Body of pancreas (tissue), 4 donors: ENCODE results near the gene S100A6. TPM values are rescaled to one million over a fixed set of nuclear protein-coding genes. Genes with fewer than 3 reads are reported as not detected.

Experiments
- ATAC-seq: fragments of 150-250 bp; one replicate; pipeline ENCODE4 v1.9.1; 2016
- DNase-seq, 4 donors: peaks; one replicate each; pipeline ENCODE4 v3.0.0-alpha.2; 2019
- H3K27ac ChIP-seq, 4 donors: fragments of 200-600 bp; sonication (generic); 1 replicate in 3 of 4; 2 replicates in 1 of 4; pipeline versions ENCODE4 v1.5.1 to v1.6.1; 2016 to 2019; ENCODE audit warnings: mild to moderate bottlenecking in 1 of 4, mixed read lengths in 1 of 4, moderate library complexity in 1 of 4
- H3K27me3 ChIP-seq, 2 donors: fragments of 200-600 bp; sonication (generic); one replicate each; pipeline ENCODE4 v1.6.0; 2016; ENCODE audit warnings: mild to moderate bottlenecking in 1 of 2
- H3K36me3 ChIP-seq, 2 donors: fragments of 200-600 bp; sonication (generic); replicated peaks in 1 of 2; 2 replicates each; pipeline ENCODE4 v1.5.1; 2016; ENCODE audit warnings: low read depth in 2 of 2; ENCODE audit not compliant: insufficient read depth in 1 of 2
- H3K4me1 ChIP-seq: fragments of 200-600 bp; sonication (generic); one replicate; pipeline ENCODE4 v1.6.0; 2016
- H3K4me3 ChIP-seq, 2 donors: fragments of 200-600 bp; sonication (generic); 1 replicate in 1 of 2; 2 replicates in 1 of 2; pipeline ENCODE4 v1.5.1; 2016 to 2019
- H3K9me3 ChIP-seq, 3 donors: fragments of 200-600 bp; sonication (generic); 1 replicate in 2 of 3; 2 replicates in 1 of 3; pipeline ENCODE4 v1.5.1; 2016
- CTCF ChIP-seq, 7 experiments: fragments of 450-650 bp in 4 of 7; fragments of 200-600 bp in 3 of 7; sonication (generic) in 3 of 7; IDR thresholded peaks; one replicate each; pipeline ENCODE4 v1.5.1; 2016 to 2019; ENCODE audit warnings: antibody characterized with exemption in 7 of 7
- POLR2A ChIP-seq, 3 donors: fragments of 450-650 bp; IDR thresholded peaks; one replicate each; pipeline ENCODE4 v1.6.1; 2016; ENCODE audit warnings: antibody characterized with exemption in 3 of 3, mild to moderate bottlenecking in 2 of 3
- WGBS, 2 donors: methylation state at CpG; one replicate each; pipeline ENCODE4 v1.1.5; 2017; 5-methylcytosine and 5-hydroxymethylcytosine counted together
- intact Hi-C: fragments of 100-400 bp; cut with DNase I; formaldehyde crosslinking; loops from one replicate; pipeline ENCODE4 v1.15.1; 2023
- total RNA-seq, 2 donors: library from RNA; depleted of rRNA; stranded (reverse); fragments of >200 nt; gene quantifications; one replicate each; pipeline ENCODE4 v1.1.0, GENCODE V29; 2016

The S100A6 gene
- total RNA-seq, 2 donors from 2014 or later: 54.7 to 58.9 TPM

- Histone ChIP-seq H3K27ac (peak overlapping the region; percentile 4 to 64 (median 41)), H3K4me1 (peaks cover 20% of the 10 kb centered on the region), H3K4me3 (no peak overlapping the region), H3K9me3 (no peaks in the 10 kb centered on the region), H3K36me3 (no peaks in the 10 kb centered on the region), H3K27me3 (no peaks in the 10 kb centered on the region)
- WGBS, 2 donors: 0 to 4% methylated on average over 3 of the region's 3 CpGs
- ATAC-seq: peak; percentile 89
- intact Hi-C loops: loop anchor here (5.0 kb wide), 1 partner anchor 65 kb away; no protein-coding TSS in a partner anchor
- peak; percentile 84 to 96 (median 93) for TF ChIP-seq CTCF (IDR thresholded peaks at IDR 0.05)
- TF ChIP-seq POLR2A (IDR thresholded peaks at IDR 0.05): no peak
- DNase-seq: peak; percentile 85 to 93 (median 92)
Observed at GRCh38 chr1:153572569-153573015, 36.8 kb upstream of the S100A6 start.

- Histone ChIP-seq H3K4me3 (no peak overlapping the region), H3K27me3 (no peaks in the 10 kb centered on the region), H3K27ac (no peak overlapping the region), H3K9me3 (no peaks in the 10 kb centered on the region), H3K4me1 (peaks cover 27% of the 10 kb centered on the region), H3K36me3 (no peaks in the 10 kb centered on the region)
- no peak for DNase-seq
- no peak for TF ChIP-seq CTCF (IDR thresholded peaks at IDR 0.05)
- no peak for TF ChIP-seq POLR2A (IDR thresholded peaks at IDR 0.05)
- WGBS, 2 donors: 57 to 66% methylated on average over 7 of the region's 7 CpGs
- intact Hi-C loops: loop anchor here (5.0 kb wide), 1 partner anchor 64 kb away; no protein-coding TSS in a partner anchor
- no peak for ATAC-seq
Observed at GRCh38 chr1:153571706-153572105, 35.9 kb upstream of the S100A6 start.

GRCh38 chr1:153570874-153571273 lies 35.1 kb upstream of the S100A6 start:
- WGBS, 2 donors: 53 to 65% methylated on average over 5 of the region's 5 CpGs
- H3K36me3 ChIP-seq: no peaks in the 10 kb centered on the region
- intact Hi-C loops: loop anchor here (5.0 kb wide), 1 partner anchor 64 kb away; no protein-coding TSS in a partner anchor
- TF ChIP-seq POLR2A (IDR thresholded peaks at IDR 0.05) (no peak), CTCF (IDR thresholded peaks at IDR 0.05) (no peak)
- H3K27ac ChIP-seq: no peak overlapping the region
- no peaks in the 10 kb centered on the region for H3K27me3 ChIP-seq
- no peak for ATAC-seq
- no peak for DNase-seq
- no peak overlapping the region for H3K4me3 ChIP-seq
- H3K9me3 ChIP-seq: no peaks in the 10 kb centered on the region
- peaks cover 34% of the 10 kb centered on the region for H3K4me1 ChIP-seq

- DNase-seq (no peak), ATAC-seq (no peak)
- no peaks in the 10 kb centered on the region for H3K9me3 ChIP-seq
- H3K4me3 ChIP-seq: no peak overlapping the region
- 59% methylated on average over 8 of the region's 8 CpGs for WGBS, 2 donors
- H3K4me1 ChIP-seq: peaks cover 40% of the 10 kb centered on the region
- no peaks in the 10 kb centered on the region for H3K36me3 ChIP-seq
- H3K27me3 ChIP-seq: no peaks in the 10 kb centered on the region
- TF ChIP-seq POLR2A (IDR thresholded peaks at IDR 0.05) (no peak), CTCF (IDR thresholded peaks at IDR 0.05) (no peak)
- intact Hi-C loops: loop anchor here (5.0 kb wide), 1 partner anchor 42 kb away; no protein-coding TSS in a partner anchor
- H3K27ac ChIP-seq: no peak overlapping the region
Observed at GRCh38 chr1:153569465-153569864, 33.7 kb upstream of the S100A6 start.
